Omental fat pad (tissue), 4 donors: Measurements from ENCODE around the gene VAPB. TPM values are rescaled to one million over a fixed set of nuclear protein-coding genes. Genes with fewer than 3 reads are reported as not detected.
A peak's percentile ranks its signal among the peaks of the same experiment; 100 is the strongest.

ENCODE experiments used
- ATAC-seq: fragments of 150-250 bp; one replicate; pipeline ENCODE4 v1.9.1; 2016; ENCODE audit warnings: mild to moderate bottlenecking, moderate library complexity; ENCODE audit not compliant: low FRiP score
- DNase-seq: peaks from one replicate; pipeline ENCODE4 v3.0.0-alpha.2; 2019; ENCODE audit warnings: low spot score
- total RNA-seq, 4 donors: library from RNA; depleted of rRNA; stranded (reverse); fragments of >200 nt; gene quantifications; one replicate each; pipeline ENCODE4 v1.1.0, GENCODE V29; 2016
- TF ChIP-seq, protein P1 (sequence below), 3 donors: fragments of 450-650 bp; IDR thresholded peaks; one replicate each; pipeline ENCODE4 v1.5.1; 2016 to 2017; ENCODE audit warnings: antibody characterized with exemption in 3 of 3, mild to moderate bottlenecking in 3 of 3, moderate library complexity in 2 of 3

VAPB gene
- total RNA-seq, 4 donors from 2014 or later: 21.4 to 26.8 (median 23.6) TPM

DNA sequence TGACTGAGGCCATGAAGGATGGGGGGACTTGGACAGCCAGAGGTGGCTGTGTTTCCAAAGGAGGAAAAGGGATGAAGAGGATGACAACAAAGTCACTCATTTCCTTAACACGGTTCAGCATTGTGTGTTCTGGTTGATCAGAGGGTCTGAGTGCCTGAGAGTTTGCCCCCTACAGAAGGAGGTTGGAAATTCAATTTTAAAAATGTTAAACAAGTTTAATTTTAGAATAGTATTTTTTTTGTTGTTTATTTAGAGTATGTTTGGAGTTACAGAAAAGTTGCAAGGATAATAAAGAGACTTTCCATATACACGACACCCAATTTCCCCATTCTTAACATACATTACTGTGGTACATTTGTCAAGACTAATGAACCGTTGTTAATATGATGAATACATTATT, 10.3 kb upstream of the VAPB start:
- TF ChIP-seq, protein P1, sequence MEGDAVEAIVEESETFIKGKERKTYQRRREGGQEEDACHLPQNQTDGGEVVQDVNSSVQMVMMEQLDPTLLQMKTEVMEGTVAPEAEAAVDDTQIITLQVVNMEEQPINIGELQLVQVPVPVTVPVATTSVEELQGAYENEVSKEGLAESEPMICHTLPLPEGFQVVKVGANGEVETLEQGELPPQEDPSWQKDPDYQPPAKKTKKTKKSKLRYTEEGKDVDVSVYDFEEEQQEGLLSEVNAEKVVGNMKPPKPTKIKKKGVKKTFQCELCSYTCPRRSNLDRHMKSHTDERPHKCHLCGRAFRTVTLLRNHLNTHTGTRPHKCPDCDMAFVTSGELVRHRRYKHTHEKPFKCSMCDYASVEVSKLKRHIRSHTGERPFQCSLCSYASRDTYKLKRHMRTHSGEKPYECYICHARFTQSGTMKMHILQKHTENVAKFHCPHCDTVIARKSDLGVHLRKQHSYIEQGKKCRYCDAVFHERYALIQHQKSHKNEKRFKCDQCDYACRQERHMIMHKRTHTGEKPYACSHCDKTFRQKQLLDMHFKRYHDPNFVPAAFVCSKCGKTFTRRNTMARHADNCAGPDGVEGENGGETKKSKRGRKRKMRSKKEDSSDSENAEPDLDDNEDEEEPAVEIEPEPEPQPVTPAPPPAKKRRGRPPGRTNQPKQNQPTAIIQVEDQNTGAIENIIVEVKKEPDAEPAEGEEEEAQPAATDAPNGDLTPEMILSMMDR (IDR thresholded peaks at IDR 0.05): no peak
- DNase-seq: no peak
- ATAC-seq: no peak

DNA sequence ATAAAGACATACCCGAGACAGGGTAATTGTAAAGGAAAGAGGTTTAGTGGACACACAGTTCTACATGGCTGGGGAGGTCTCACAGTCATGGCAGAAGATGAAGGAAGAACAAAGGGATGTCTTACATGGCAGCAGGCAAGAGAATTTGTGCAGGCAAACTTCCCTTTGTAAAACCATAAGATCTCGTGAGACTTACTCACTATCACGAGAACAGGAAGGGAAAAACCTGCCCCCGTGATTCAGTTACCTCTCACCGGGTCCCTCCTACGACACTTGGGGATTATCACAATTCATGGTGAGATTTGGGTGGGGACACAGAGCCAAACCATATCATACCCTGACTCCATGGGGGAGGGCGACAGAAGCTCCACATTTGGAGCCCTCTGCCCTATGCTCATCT, 7.4 kb upstream of the VAPB start:
- no peak for ATAC-seq
- DNase-seq: no peak
- TF ChIP-seq, protein P1 (IDR thresholded peaks at IDR 0.05): no peak

DNA sequence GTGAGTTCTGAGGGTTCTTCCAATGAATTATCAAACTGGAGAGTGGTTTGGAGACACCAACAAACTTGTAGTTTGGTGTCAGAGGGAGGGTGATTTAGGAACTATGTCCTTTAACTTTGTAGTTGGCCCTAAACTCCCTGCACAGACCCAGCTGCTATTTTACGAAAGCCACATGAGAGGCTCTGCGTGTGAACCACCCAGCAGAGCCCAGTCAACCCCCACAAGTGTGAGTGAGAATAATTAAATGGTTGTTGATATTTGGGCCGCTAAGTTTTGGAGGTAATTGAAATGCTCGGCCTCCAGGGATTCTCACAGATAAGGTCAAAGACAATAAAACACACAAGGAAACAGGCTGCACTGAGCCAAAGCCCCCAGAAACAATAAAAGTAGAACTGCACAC, 6.9 kb upstream of the VAPB start:
- no peak for DNase-seq
- ATAC-seq: no peak
- TF ChIP-seq, protein P1 (IDR thresholded peaks at IDR 0.05): no peak

DNA sequence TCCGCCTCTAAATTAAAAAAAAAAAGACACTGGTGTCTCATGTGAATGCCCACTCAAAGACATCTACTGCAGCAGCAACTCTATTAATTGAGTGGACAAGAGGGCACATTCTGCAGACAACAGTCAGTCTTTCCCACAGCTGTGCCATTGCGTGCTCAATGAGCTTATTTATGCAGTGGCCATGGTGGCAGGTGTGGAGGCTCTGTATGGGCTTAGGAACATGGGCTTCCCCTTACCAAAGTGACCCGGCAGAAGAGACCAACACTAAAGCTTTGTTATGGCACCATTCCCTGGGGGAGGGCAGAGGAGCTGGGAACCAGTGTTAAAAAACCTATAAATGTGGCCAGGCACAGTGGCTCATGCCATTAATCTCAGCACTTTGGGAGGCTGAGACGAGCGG, 4.2 kb upstream of the VAPB start:
- TF ChIP-seq, protein P1 (IDR thresholded peaks at IDR 0.05): no peak
- ATAC-seq (no peak), DNase-seq (no peak)

DNA sequence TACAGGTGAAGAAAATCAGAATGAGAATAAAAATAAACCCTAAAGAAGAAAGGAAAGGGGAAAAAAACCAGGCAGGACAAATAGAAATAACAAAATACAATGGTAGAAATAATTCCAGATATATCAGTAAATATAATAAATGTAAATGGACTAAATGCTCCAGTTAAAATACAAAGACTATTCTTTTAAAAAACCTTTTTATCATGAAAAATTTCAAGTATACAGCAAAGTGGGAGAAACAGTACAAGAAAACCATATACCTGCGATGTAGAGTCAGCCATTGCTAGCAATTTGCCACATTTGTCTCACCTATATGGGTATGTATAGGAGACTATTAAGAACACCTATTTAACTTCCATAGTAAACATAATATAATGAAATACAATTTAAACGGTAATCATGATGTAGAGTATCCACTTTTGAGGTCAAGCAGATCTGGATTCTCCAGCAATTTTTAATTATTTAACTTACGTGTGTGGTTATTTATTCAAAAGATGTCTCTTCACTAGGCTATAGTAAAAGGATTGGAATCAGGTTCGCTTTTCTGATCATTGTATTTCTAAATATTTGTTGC, 914 bp upstream of the VAPB start:
- ATAC-seq: no peak
- DNase-seq: no peak
- TF ChIP-seq, protein P1 (IDR thresholded peaks at IDR 0.05): no peak

DNA sequence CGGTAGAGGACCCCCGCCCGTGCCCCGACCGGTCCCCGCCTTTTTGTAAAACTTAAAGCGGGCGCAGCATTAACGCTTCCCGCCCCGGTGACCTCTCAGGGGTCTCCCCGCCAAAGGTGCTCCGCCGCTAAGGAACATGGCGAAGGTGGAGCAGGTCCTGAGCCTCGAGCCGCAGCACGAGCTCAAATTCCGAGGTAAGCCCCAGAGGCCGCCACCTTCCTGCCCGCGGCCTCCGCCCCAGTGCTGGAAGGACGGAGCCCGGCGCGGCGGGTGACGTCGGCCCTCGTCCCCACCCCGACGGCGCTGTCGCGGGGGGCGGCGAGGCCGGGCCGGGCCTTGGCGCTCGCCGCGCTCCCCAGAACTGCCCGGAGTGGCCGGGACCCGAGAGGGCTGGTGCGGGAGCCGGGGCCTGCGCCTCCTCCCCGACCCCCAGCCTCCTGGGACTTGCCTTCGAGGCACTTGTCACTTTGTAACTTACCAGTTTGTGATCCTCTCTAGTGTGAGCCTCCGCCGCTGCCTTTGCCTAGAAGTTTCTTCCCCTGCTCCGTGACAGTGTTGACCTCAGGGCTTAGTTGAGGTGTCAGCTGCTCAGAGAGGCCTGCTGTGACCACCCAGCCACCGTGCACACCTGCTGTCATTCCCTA, 417 bp downstream of the VAPB start:
- ATAC-seq (peak; percentile 67), DNase-seq (no peak)
- TF ChIP-seq, protein P1 (IDR thresholded peaks at IDR 0.05): no peak
